Measurements from ENCODE around the gene TNS4.

Gene TNS4

DNA sequence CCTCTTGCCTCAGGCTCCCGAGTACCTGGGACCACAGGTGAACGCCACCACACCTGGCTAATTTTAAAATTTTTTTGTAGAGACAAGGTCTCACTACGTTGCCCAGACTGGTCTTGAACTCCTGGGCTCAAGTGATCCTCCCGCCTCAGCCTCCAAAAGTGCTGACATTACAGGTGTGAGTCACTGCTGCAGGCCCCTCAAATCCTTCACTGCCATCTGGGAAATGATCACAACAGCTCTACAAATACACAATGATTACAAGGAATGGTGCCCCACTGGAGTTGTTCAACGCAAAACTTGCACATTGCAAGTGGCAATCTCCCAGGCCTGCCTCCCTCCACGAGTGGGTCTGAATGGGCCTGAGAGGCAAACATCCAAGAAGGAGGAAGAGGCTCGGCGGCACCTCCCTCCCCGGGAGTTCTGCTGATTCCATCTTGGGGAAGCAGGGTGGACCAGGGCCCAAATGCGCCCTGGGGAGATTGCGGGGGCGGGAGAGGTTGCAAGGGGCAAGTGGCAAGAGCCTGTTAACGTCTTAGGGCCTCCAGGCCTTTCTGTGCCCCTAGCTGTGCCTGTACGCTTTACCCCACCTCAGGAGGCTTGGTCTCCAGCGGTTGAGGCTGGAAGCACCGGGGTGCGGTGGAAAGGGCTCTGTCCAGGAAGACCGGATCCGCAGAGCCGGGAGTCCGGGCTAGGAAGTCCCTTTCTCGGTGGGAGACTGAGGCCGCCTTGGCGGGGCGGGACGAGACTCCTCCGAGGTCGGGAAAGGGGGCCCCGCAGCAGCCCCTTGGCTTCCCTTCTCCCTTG is 58.8 kb downstream of the TNS4 start:
- Histone ChIP-seq H3K4me3 (ENCODE audit: low read depth, low read length) (peak overlapping the region; percentile 64), H3K9me3 (ENCODE audit: control insufficient read depth, insufficient read depth, low read length) (no peaks in the 10 kb centered on the region), H3K36me3 (ENCODE audit: control insufficient read depth, insufficient read depth, low read length) (no peaks in the 10 kb centered on the region), H3K27me3 (ENCODE audit: control insufficient read depth, insufficient read depth, low read length) (no peaks in the 10 kb centered on the region), H3K9ac (ENCODE audit: low read depth, low read length) (peak overlapping the region; percentile 53; the same call in 1 of the 2 replicates), H3K4me1 (ENCODE audit: control insufficient read depth, insufficient read depth, low read length) (peaks cover 17% of the 10 kb centered on the region), H3K27ac (ENCODE audit: low read depth, low read length) (peak overlapping the region; percentile 63)

DNA sequence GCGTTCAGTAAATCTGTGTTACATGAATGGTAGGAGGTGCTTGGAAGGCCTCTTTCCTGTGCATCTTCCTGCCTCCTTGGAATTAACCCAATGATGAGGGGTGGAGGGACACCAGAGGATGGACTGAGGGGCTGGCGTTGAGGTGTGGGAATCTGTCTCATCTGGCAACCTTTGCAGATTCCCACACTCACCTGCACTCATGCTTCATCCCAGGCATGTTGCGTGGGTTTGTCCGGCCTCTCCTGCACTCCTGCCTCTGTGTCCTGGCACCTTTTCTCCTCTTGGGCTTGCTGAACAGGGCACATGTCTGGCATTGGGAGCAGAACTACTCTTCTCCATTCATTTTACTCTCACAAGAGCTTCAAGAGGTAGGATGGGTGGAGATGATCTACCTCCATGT is 61.3 kb downstream of the TNS4 start:
- H3K36me3 ChIP-seq (ENCODE audit: control insufficient read depth, insufficient read depth, low read length): no peaks in the 10 kb centered on the region
- H3K27me3 ChIP-seq (ENCODE audit: control insufficient read depth, insufficient read depth, low read length): no peaks in the 10 kb centered on the region
- H3K27ac ChIP-seq (ENCODE audit: low read depth, low read length): no peak overlapping the region
- no peak overlapping the region for H3K4me3 ChIP-seq (ENCODE audit: low read depth, low read length)
- H3K9me3 ChIP-seq (ENCODE audit: control insufficient read depth, insufficient read depth, low read length): no peaks in the 10 kb centered on the region
- H3K9ac ChIP-seq (ENCODE audit: low read depth, low read length): no peak overlapping the region
- peaks cover 8% of the 10 kb centered on the region for H3K4me1 ChIP-seq (ENCODE audit: control insufficient read depth, insufficient read depth, low read length)

DNA sequence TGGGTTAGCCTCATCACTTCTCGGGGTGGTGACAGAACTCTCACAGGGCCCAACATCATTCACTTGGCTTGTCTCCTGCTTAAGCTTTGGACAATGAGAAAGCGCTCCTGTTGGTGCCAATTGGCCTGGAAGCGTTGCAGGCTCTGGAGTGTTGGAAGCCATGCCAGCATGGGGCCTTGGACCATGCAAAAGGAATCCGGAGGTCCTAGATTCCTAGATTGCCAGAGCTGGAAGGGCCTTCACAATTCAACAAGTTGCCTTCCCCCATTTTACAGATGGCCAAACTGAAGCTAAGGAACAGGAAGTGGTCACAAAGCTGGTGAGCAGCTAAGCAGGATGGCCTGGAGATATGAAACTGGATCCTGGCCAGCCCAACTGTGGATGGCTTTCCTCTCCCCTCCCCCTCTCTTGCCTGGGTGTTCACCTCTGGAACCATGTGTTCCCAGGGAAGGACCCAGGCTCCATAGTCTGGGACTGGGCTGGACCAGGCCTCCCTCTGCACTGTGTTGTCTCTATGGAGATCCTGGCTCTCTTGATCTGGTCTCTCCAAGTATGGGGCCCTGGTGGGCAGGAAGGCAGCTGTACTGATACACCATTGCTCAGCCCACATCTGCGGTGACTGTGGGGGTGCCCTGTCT is 64.2 kb downstream of the TNS4 start:
- Histone ChIP-seq H3K9me3 (ENCODE audit: control insufficient read depth, insufficient read depth, low read length) (no peaks in the 10 kb centered on the region), H3K27me3 (ENCODE audit: control insufficient read depth, insufficient read depth, low read length) (no peaks in the 10 kb centered on the region), H3K27ac (ENCODE audit: low read depth, low read length) (no peak overlapping the region), H3K9ac (ENCODE audit: low read depth, low read length) (no peak overlapping the region), H3K4me1 (ENCODE audit: control insufficient read depth, insufficient read depth, low read length) (peaks cover 4% of the 10 kb centered on the region), H3K36me3 (ENCODE audit: control insufficient read depth, insufficient read depth, low read length) (no peaks in the 10 kb centered on the region), H3K4me3 (ENCODE audit: low read depth, low read length) (no peak overlapping the region)

DNA sequence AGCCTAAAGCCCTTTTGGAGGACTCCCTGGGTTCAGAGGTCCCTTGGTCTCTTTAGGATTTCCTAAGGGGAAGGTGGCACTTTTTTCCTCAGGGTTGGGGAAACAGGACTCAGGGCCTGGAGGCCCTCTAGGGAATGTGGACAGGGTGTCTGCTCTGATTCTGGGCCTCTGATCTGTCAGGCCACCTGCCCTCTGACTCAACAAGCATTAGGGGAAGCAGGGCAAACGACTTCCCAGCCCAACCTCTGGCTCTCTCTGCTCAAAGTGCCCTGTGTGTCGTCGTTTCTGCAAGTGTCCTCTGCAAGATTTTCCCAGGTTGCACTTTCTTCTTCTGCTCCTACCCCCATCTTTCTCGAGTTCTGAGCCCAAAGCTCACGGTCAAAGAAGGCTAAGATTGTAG is 64.8 kb downstream of the TNS4 start:
- H3K36me3 ChIP-seq (ENCODE audit: control insufficient read depth, insufficient read depth, low read length): no peaks in the 10 kb centered on the region
- no peak overlapping the region for H3K9ac ChIP-seq (ENCODE audit: low read depth, low read length)
- H3K9me3 ChIP-seq (ENCODE audit: control insufficient read depth, insufficient read depth, low read length): no peaks in the 10 kb centered on the region
- no peak overlapping the region for H3K4me3 ChIP-seq (ENCODE audit: low read depth, low read length)
- H3K27me3 ChIP-seq (ENCODE audit: control insufficient read depth, insufficient read depth, low read length): no peaks in the 10 kb centered on the region
- peaks cover 4% of the 10 kb centered on the region for H3K4me1 ChIP-seq (ENCODE audit: control insufficient read depth, insufficient read depth, low read length)
- H3K27ac ChIP-seq (ENCODE audit: low read depth, low read length): no peak overlapping the region

DNA sequence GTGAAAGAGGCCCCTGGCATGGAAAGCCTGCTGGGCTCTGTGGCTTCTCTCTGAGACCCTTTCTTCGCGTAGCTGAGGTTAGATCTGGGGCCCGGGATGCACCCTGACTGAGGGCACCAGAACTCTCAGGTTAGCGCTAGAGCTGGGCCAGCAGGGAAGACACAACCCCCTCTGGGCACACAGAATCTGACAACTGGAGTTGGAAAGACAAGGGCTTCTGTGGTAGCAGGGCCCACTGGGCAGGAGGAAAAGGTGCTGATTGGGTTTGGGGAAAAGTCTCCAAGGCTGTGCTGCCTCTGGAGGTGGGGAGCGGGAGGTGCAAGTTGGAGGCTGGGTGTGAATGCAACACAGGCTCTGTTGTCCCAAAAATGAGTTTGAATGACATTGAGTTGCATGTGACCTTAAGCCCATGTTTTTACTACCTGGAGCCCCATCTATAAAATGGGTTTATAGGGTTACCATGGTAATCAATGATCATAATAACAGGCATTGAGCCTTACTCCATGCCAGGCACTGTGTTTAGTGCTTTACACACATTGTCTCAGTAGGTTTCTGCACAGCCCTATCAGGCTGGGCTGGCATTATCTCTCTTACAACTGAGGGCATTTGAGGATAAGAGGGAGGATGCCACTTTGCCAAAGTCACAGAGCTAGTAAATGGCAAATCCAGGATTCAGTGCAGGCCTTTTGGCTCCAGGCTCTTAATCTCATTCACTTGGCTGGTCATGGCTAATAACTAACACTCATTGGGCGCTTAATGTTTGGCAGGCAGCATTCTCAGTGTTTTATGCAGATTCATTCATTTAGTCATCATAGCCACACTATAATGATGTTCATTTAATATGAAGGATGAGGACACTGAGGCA is 67.6 kb downstream of the TNS4 start:
- Histone ChIP-seq H3K9me3 (ENCODE audit: control insufficient read depth, insufficient read depth, low read length) (no peaks in the 10 kb centered on the region), H3K9ac (ENCODE audit: low read depth, low read length) (no peak overlapping the region), H3K4me3 (ENCODE audit: low read depth, low read length) (no peak overlapping the region)

DNA sequence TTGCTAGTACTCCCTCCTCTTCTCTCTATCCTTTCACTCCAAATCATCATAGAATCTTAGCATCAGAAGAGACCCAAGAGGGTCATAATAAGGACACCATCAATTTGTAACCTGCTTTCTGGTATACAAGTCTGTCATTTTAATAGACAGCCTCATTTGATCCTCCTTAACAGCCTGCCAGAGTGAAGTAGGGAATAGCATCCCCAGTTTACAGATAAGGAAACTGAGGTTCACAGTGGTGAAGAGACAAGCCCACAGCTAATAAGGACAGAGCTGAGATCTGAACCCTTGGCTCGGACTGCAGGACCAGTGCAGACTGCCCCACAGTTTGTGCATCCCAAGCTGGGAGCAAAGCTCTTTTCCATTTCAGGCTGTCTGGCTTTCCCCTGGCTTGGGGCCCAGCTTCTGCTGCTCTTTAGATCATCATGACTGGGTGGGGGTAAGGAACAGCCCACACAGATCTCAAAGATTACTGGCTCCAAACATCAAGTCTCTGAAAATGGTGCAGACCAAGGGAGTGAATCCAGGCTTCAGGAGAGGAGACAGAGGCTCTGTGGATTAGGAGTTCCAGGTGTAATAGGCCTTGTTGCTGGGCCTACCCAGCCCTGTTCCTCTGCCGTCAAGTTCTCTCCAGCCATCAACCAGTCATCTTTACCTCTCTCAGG is 68.4 kb downstream of the TNS4 start:
- no peak overlapping the region for H3K4me3 ChIP-seq (ENCODE audit: low read depth, low read length)
- peaks cover 4% of the 10 kb centered on the region for H3K4me1 ChIP-seq (ENCODE audit: control insufficient read depth, insufficient read depth, low read length)
- H3K9ac ChIP-seq (ENCODE audit: low read depth, low read length): no peak overlapping the region
- H3K27me3 ChIP-seq (ENCODE audit: control insufficient read depth, insufficient read depth, low read length): no peaks in the 10 kb centered on the region
- H3K36me3 ChIP-seq (ENCODE audit: control insufficient read depth, insufficient read depth, low read length): no peaks in the 10 kb centered on the region
- no peaks in the 10 kb centered on the region for H3K9me3 ChIP-seq (ENCODE audit: control insufficient read depth, insufficient read depth, low read length)
- no peak overlapping the region for H3K27ac ChIP-seq (ENCODE audit: low read depth, low read length)

More for the DNA sequence above, 67.6 kb downstream of the TNS4 start:
- H3K27ac ChIP-seq (ENCODE audit: low read depth, low read length): no peak overlapping the region
- no peaks in the 10 kb centered on the region for H3K27me3 ChIP-seq (ENCODE audit: control insufficient read depth, insufficient read depth, low read length)
- peaks cover 4% of the 10 kb centered on the region for H3K4me1 ChIP-seq (ENCODE audit: control insufficient read depth, insufficient read depth, low read length)
- no peaks in the 10 kb centered on the region for H3K36me3 ChIP-seq (ENCODE audit: control insufficient read depth, insufficient read depth, low read length)

DNA sequence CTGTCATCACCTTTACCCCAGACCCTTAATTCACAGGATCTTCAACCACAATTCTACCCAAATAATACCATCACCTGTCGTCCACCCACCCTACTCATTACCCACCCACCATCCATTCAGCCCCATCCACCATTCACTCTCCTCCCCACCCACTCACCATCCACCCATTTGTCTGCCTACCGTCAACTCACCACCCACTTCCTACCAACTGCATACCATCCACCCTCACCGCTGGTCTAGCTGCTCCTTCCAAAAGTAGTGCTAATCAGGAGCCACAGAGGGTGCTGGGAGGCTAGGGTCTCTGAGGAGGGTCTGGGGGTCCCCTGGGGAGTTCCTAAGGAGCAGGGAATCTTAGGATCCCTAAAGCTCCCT is 70.2 kb downstream of the TNS4 start:
- Histone ChIP-seq H3K27me3 (ENCODE audit: control insufficient read depth, insufficient read depth, low read length) (no peaks in the 10 kb centered on the region), H3K9ac (ENCODE audit: low read depth, low read length) (no peak overlapping the region), H3K4me3 (ENCODE audit: low read depth, low read length) (no peak overlapping the region), H3K9me3 (ENCODE audit: control insufficient read depth, insufficient read depth, low read length) (no peaks in the 10 kb centered on the region), H3K4me1 (ENCODE audit: control insufficient read depth, insufficient read depth, low read length) (peaks cover 4% of the 10 kb centered on the region), H3K27ac (ENCODE audit: low read depth, low read length) (no peak overlapping the region), H3K36me3 (ENCODE audit: control insufficient read depth, insufficient read depth, low read length) (no peaks in the 10 kb centered on the region)

DNA sequence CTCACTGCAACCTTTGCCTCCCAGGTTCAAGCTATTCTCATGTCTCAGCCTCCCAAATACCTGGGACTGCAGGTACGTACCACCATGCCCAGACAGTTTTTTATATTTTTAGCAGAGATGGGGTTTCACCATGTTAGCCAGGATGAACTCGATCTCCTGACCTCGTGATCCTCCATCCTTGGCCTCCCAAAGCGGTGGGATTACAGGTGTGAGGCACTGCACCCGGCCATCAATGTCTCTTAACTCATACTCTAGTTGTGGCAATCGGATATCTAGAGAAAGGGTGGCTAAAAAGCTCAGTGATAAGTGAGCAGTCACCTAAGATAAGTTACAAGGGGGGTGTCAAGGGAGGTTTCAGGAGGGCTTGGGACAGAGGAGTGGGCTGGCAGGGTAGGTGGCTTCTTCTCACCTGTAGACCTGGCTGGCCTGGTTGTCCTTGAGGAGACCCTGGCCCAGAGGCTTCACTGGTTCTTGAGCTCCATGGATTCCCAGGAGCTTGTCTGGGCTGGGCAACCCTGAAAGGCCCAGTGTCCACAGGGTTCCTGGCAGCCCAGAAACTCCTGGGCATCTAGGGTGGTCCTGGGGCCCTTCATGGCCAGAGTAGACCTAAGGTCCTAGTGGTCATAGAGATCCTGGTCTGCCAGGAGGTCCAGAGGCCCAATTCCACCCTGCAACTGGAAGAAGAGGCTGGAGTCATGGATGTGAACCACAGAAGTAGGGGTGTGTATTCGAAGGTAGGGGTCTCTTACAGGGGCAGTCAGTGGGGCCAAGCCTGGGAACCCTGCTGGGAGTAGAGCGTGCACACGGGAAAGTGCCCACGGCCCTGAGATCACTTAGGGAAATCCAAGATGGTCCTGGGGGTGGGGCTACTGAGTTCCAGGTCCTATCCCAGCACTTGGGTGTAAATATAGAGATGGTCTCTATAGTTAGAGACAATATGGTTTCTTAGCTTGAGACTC is 70.9 kb downstream of the TNS4 start:
- Histone ChIP-seq H3K4me1 (ENCODE audit: control insufficient read depth, insufficient read depth, low read length) (peaks cover 9% of the 10 kb centered on the region), H3K4me3 (ENCODE audit: low read depth, low read length) (no peak overlapping the region), H3K9me3 (ENCODE audit: control insufficient read depth, insufficient read depth, low read length) (no peaks in the 10 kb centered on the region), H3K27ac (ENCODE audit: low read depth, low read length) (no peak overlapping the region), H3K27me3 (ENCODE audit: control insufficient read depth, insufficient read depth, low read length) (no peaks in the 10 kb centered on the region), H3K36me3 (ENCODE audit: control insufficient read depth, insufficient read depth, low read length) (no peaks in the 10 kb centered on the region), H3K9ac (ENCODE audit: low read depth, low read length) (no peak overlapping the region)

DNA sequence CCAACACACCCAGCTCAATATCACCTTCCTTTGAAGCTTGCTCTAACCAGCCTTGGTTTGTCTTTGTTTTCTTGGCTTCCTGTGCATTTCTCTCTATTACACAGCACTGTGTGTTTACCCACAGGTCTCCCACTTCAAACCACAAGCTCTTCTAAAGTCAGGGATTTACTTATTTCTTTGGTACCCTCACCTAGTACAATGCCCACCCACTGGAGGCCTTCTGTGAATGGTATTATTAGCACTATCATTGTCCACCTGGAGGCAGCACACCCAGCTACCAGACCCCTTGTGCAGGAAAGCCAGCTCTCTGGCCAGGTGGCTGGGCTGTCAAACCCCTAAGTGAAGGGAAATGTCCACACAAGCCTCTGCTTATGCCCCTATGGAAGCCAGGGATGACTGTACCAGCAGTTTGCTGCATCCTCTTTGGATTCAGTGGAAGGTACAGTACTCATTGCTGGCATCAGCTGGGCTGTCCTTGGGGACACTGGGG is 74.4 kb downstream of the TNS4 start:
- Histone ChIP-seq H3K4me1 (ENCODE audit: control insufficient read depth, insufficient read depth, low read length) (peaks cover 14% of the 10 kb centered on the region), H3K4me3 (ENCODE audit: low read depth, low read length) (no peak overlapping the region), H3K36me3 (ENCODE audit: control insufficient read depth, insufficient read depth, low read length) (no peaks in the 10 kb centered on the region), H3K27ac (ENCODE audit: low read depth, low read length) (no peak overlapping the region), H3K9me3 (ENCODE audit: control insufficient read depth, insufficient read depth, low read length) (no peaks in the 10 kb centered on the region), H3K27me3 (ENCODE audit: control insufficient read depth, insufficient read depth, low read length) (no peaks in the 10 kb centered on the region), H3K9ac (ENCODE audit: low read depth, low read length) (no peak overlapping the region)

Measured in HUES48 (cell line).